ENCODE results near the gene PSMG4.

Gene PSMG4

DNA sequence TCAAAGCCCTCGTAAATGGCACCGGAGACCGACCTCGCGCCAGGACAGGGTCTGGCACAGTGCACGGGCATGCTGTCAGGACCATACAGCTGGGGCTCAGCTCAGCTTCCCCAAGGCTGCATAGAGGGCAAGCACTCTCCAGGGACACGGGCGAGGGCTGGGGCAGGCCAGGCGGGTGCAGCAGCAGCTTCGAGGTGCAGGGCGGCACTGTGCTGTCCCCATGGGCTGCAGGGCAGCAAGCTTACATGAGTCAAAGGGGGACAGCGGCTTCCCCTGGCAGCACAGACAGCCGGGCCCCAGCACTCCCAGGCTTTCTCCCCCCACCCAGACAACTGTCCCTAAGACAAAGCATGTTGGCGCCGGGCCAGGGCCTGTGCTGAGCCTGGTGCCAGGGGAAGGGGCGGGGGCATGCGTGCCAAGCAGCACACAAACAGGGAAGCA lies 25.7 kb downstream of the PSMG4 start:
- no peak for TF ChIP-seq POLR2AphosphoS5 (IDR thresholded peaks at IDR 0.05; ENCODE audit: low read depth)
- TF ChIP-seq, protein P1, sequence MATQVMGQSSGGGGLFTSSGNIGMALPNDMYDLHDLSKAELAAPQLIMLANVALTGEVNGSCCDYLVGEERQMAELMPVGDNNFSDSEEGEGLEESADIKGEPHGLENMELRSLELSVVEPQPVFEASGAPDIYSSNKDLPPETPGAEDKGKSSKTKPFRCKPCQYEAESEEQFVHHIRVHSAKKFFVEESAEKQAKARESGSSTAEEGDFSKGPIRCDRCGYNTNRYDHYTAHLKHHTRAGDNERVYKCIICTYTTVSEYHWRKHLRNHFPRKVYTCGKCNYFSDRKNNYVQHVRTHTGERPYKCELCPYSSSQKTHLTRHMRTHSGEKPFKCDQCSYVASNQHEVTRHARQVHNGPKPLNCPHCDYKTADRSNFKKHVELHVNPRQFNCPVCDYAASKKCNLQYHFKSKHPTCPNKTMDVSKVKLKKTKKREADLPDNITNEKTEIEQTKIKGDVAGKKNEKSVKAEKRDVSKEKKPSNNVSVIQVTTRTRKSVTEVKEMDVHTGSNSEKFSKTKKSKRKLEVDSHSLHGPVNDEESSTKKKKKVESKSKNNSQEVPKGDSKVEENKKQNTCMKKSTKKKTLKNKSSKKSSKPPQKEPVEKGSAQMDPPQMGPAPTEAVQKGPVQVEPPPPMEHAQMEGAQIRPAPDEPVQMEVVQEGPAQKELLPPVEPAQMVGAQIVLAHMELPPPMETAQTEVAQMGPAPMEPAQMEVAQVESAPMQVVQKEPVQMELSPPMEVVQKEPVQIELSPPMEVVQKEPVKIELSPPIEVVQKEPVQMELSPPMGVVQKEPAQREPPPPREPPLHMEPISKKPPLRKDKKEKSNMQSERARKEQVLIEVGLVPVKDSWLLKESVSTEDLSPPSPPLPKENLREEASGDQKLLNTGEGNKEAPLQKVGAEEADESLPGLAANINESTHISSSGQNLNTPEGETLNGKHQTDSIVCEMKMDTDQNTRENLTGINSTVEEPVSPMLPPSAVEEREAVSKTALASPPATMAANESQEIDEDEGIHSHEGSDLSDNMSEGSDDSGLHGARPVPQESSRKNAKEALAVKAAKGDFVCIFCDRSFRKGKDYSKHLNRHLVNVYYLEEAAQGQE (IDR thresholded peaks at IDR 0.05; ENCODE audit: insufficient replicate concordance, low read depth): no peak
- TF ChIP-seq, protein P2, sequence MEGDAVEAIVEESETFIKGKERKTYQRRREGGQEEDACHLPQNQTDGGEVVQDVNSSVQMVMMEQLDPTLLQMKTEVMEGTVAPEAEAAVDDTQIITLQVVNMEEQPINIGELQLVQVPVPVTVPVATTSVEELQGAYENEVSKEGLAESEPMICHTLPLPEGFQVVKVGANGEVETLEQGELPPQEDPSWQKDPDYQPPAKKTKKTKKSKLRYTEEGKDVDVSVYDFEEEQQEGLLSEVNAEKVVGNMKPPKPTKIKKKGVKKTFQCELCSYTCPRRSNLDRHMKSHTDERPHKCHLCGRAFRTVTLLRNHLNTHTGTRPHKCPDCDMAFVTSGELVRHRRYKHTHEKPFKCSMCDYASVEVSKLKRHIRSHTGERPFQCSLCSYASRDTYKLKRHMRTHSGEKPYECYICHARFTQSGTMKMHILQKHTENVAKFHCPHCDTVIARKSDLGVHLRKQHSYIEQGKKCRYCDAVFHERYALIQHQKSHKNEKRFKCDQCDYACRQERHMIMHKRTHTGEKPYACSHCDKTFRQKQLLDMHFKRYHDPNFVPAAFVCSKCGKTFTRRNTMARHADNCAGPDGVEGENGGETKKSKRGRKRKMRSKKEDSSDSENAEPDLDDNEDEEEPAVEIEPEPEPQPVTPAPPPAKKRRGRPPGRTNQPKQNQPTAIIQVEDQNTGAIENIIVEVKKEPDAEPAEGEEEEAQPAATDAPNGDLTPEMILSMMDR (IDR thresholded peaks at IDR 0.05; ENCODE audit: insufficient read depth, low read length): no peak
- TF ChIP-seq GABPA (IDR thresholded peaks at IDR 0.05; ENCODE audit: low read depth): no peak
- no peak for TF ChIP-seq SPI1 (IDR thresholded peaks at IDR 0.05; ENCODE audit: borderline replicate concordance, low read depth)
- H3K4me3 ChIP-seq (replicated peaks; ENCODE audit: insufficient read depth, low read length): no peak overlapping the region
- no peak for DNase-seq (ENCODE audit: low read depth in 1 of 2, low spot score in 1 of 2)
- no peak overlapping the region for H3K27ac ChIP-seq (replicated peaks)
- no peaks in the 10 kb centered on the region for H3K27me3 ChIP-seq (ENCODE audit: insufficient read depth, poor library complexity, severe bottlenecking)

GRCh38 chr6:3285049-3285639 lies 26.4 kb downstream of the PSMG4 start:
- Histone ChIP-seq H3K4me3 (replicated peaks; ENCODE audit: insufficient read depth, low read length) (no peak overlapping the region), H3K27me3 (ENCODE audit: insufficient read depth, poor library complexity, severe bottlenecking) (no peaks in the 10 kb centered on the region), H3K27ac (replicated peaks) (no peak overlapping the region)
- DNase-seq (ENCODE audit: low read depth in 1 of 2, low spot score in 1 of 2): no peak
- TF ChIP-seq POLR2AphosphoS5 (IDR thresholded peaks at IDR 0.05; ENCODE audit: low read depth): no peak
- TF ChIP-seq SPI1 (IDR thresholded peaks at IDR 0.05; ENCODE audit: borderline replicate concordance, low read depth): no peak
- TF ChIP-seq, protein P1 (IDR thresholded peaks at IDR 0.05; ENCODE audit: insufficient replicate concordance, low read depth): no peak
- TF ChIP-seq, protein P2 (IDR thresholded peaks at IDR 0.05; ENCODE audit: insufficient read depth, low read length): no peak
- no peak for TF ChIP-seq GABPA (IDR thresholded peaks at IDR 0.05; ENCODE audit: low read depth)

DNA sequence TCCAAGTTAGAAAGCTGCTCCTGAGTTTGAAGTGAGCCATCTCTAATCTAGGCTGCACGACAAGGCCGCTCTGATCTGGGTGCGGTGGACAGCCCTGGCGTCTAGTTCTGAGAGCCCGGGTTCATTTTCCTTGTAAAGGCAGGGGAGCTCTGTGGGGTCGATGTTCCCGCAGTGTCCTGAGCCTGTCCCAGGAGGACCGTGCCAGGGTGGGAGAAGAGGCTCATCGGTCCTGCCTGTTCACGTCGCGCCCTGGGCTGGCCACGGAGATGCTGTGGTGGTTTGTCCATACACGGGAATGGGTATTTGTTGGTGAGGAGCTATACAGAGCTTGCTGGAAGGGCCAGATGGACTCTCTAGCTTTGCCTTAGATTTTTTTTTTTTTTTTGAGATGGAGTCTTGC lies 27.0 kb downstream of the PSMG4 start:
- H3K4me3 ChIP-seq (replicated peaks; ENCODE audit: insufficient read depth, low read length): no peak overlapping the region
- H3K27me3 ChIP-seq (ENCODE audit: insufficient read depth, poor library complexity, severe bottlenecking): no peaks in the 10 kb centered on the region
- no peak for DNase-seq (ENCODE audit: low read depth in 1 of 2, low spot score in 1 of 2)
- TF ChIP-seq, protein P2 (IDR thresholded peaks at IDR 0.05; ENCODE audit: insufficient read depth, low read length): no peak
- TF ChIP-seq GABPA (IDR thresholded peaks at IDR 0.05; ENCODE audit: low read depth): no peak
- no peak for TF ChIP-seq POLR2AphosphoS5 (IDR thresholded peaks at IDR 0.05; ENCODE audit: low read depth)
- no peak for TF ChIP-seq SPI1 (IDR thresholded peaks at IDR 0.05; ENCODE audit: borderline replicate concordance, low read depth)
- TF ChIP-seq, protein P1 (IDR thresholded peaks at IDR 0.05; ENCODE audit: insufficient replicate concordance, low read depth): no peak
- no peak overlapping the region for H3K27ac ChIP-seq (replicated peaks)

Data from HL-60 (cell line).